ENCODE results near the gene MCC. TPM values are rescaled to one million over a fixed set of nuclear protein-coding genes. Genes with fewer than 3 reads are reported as not detected.
A peak's percentile ranks its signal among the peaks of the same experiment; 100 is the strongest.

The MCC gene
- total RNA-seq, 1 donor from 2014 or later: 15.1 TPM

DNA sequence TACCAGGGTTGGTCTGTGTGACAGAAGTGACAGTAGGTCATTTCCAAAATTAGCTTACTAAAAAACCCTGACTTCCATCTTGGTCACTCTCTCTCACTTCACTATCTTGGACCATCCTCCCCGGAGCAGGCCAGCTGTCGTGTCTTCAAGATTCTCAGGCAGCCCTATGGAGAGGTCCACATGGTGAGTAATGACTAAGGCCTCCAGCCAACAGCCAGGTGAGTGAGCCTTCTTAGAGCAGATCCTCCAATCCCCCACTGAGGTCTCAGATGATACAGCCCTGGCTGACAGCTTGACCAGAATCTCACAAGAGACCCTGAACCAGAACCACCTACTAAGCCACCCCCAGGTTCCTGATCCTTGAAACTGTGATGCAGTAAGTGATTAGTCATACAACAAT, 419.7 kb downstream of the MCC start:
- H3K4me1 ChIP-seq (ENCODE audit: control insufficient read depth in 3 of 3, insufficient read depth in 3 of 3, low read length in 3 of 3): no peaks in the 10 kb centered on the region
- peaks cover 2 to 15% (median 10%) of the 10 kb centered on the region in 3 donors for H3K36me3 ChIP-seq (ENCODE audit: control insufficient read depth in 3 of 3, insufficient read depth in 3 of 3, low read length in 3 of 3)
- H3K9ac ChIP-seq (ENCODE audit: low read depth in 1 of 3, low read length in 3 of 3): no peak overlapping the region
- no peak overlapping the region for H3K4me3 ChIP-seq (ENCODE audit: low read length in 3 of 3)
- no peaks in the 10 kb centered on the region for H3K27me3 ChIP-seq (ENCODE audit: control insufficient read depth in 3 of 3, insufficient read depth in 3 of 3, low read length in 3 of 3)
- no peaks in the 10 kb centered on the region for H3K9me3 ChIP-seq (ENCODE audit: control insufficient read depth in 3 of 3, low read length in 3 of 3)
- H3K27ac ChIP-seq (ENCODE audit: low read depth, low read length): no peak overlapping the region

DNA sequence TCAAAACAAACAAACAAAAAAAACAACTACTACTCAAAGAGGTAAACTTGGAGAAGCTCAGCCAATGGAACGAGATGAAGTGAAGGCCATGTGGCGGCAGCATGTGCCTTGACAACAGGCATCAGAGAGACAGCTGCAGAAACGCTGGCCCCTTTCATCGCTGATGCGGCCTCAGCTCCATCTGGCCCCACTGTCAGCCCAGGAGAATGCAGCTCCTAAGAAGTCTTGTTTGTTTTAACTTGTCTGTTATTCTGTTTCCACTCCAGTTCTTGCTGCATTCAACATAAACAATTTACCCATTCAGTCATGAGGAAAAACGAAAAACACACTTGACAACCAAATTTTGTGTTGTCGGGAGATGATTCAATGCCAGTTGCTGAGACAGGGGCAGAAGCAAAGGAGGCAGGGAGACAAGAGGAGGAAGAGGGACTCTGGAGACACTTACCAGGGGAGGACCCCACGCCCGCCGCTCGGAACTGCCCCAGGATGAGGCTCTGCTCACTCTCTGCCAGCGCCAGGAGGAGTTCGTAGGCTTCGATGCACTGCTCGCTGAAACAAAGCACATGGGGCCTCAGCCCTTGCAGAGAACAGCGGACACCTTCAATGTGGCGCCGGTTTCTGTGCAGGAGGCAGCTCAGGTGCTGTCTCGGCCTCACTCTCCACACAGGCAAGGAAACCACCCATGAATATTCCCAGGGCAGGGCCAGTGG, 420.5 kb downstream of the MCC start:
- Histone ChIP-seq H3K27ac (ENCODE audit: low read depth, low read length) (no peak overlapping the region), H3K4me3 (ENCODE audit: low read length in 3 of 3) (no peak overlapping the region), H3K36me3 (ENCODE audit: control insufficient read depth in 3 of 3, insufficient read depth in 3 of 3, low read length in 3 of 3) (peaks cover 2 to 15% (median 13%) of the 10 kb centered on the region in 3 donors), H3K9me3 (ENCODE audit: control insufficient read depth in 3 of 3, low read length in 3 of 3) (no peaks in the 10 kb centered on the region), H3K4me1 (ENCODE audit: control insufficient read depth in 3 of 3, insufficient read depth in 3 of 3, low read length in 3 of 3) (no peaks in the 10 kb centered on the region), H3K9ac (ENCODE audit: low read depth in 1 of 3, low read length in 3 of 3) (no peak overlapping the region), H3K27me3 (ENCODE audit: control insufficient read depth in 3 of 3, insufficient read depth in 3 of 3, low read length in 3 of 3) (no peaks in the 10 kb centered on the region)

DNA sequence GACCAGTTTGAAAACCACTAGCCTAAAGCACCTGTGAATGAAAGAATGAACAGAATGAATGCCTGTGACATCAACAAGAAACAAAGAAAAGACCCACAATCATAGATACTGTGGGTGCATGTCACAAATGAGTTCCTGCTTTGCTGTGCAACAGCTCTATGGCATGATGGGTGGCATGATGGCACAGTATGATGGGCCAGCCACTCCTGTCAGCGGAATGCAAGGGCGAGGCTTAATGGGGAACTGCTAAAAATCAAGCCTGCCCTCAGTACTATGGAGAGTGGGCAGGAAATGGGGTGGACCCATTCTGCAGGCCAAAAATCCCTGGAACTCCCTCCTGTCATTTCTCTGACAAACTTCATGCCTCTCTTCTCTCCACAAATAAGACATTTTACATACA, 422.6 kb downstream of the MCC start:
- Histone ChIP-seq H3K4me3 (ENCODE audit: low read length in 3 of 3) (no peak overlapping the region), H3K27ac (ENCODE audit: low read depth, low read length) (no peak overlapping the region), H3K27me3 (ENCODE audit: control insufficient read depth in 3 of 3, insufficient read depth in 3 of 3, low read length in 3 of 3) (no peaks in the 10 kb centered on the region), H3K9me3 (ENCODE audit: control insufficient read depth in 3 of 3, low read length in 3 of 3) (no peaks in the 10 kb centered on the region), H3K4me1 (ENCODE audit: control insufficient read depth in 3 of 3, insufficient read depth in 3 of 3, low read length in 3 of 3) (no peaks in the 10 kb centered on the region), H3K36me3 (ENCODE audit: control insufficient read depth in 3 of 3, insufficient read depth in 3 of 3, low read length in 3 of 3) (peaks cover 2 to 12% (median 10%) of the 10 kb centered on the region in 3 donors), H3K9ac (ENCODE audit: low read depth in 1 of 3, low read length in 3 of 3) (no peak overlapping the region)

DNA sequence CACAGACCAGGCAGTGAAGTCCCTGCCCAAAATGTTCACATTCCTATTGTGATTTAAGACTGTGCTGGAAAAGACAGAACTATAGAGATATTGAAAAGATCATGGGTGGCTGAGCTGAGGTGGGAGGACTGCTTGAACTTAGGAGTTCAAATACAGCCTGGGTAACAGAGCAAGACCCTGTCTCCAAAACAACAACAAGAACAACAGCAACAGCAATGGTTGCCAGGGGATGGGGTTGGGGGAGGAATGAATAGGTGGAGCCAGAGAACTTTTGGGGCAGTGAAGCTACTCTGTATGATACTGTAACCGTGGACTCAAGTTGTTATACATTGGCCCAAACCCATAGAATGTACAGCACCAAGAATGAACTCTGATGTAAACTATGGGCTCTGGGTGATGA, 423.4 kb downstream of the MCC start:
- Histone ChIP-seq H3K36me3 (ENCODE audit: control insufficient read depth in 3 of 3, insufficient read depth in 3 of 3, low read length in 3 of 3) (peaks cover 2 to 14% (median 10%) of the 10 kb centered on the region in 3 donors), H3K4me3 (ENCODE audit: low read length in 3 of 3) (no peak overlapping the region), H3K4me1 (ENCODE audit: control insufficient read depth in 3 of 3, insufficient read depth in 3 of 3, low read length in 3 of 3) (peaks cover 0 to 1% (median under 1%) of the 10 kb centered on the region in 3 donors), H3K9me3 (ENCODE audit: control insufficient read depth in 3 of 3, low read length in 3 of 3) (no peaks in the 10 kb centered on the region), H3K27ac (ENCODE audit: low read depth, low read length) (no peak overlapping the region), H3K9ac (ENCODE audit: low read depth in 1 of 3, low read length in 3 of 3) (no peak overlapping the region), H3K27me3 (ENCODE audit: control insufficient read depth in 3 of 3, insufficient read depth in 3 of 3, low read length in 3 of 3) (no peaks in the 10 kb centered on the region)

DNA sequence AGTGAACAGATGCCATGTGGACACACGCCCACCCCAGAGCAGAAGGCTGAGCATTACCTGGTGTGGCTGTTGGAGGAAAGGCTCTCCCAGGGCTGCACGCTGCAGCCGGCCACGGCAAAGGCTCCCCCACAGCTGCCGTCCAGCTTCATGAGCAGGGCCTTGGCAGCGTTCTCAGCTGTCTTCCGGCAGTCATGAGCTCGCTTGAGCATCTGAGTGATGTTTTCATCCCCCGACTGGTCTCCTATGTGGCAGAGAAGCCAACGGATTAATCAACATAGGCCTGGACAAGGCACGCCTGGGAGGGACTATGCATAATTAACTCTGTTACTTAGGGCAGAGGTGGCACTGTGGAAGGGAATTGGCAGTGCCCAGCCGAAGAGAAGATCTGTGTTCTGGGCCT, 424.3 kb downstream of the MCC start:
- Histone ChIP-seq H3K27ac (ENCODE audit: low read depth, low read length) (no peak overlapping the region), H3K4me3 (ENCODE audit: low read length in 3 of 3) (no peak overlapping the region), H3K4me1 (ENCODE audit: control insufficient read depth in 3 of 3, insufficient read depth in 3 of 3, low read length in 3 of 3) (peaks cover 4 to 9% (median 7%) of the 10 kb centered on the region in 3 donors), H3K36me3 (ENCODE audit: control insufficient read depth in 3 of 3, insufficient read depth in 3 of 3, low read length in 3 of 3) (peaks cover 2 to 17% (median 10%) of the 10 kb centered on the region in 3 donors), H3K27me3 (ENCODE audit: control insufficient read depth in 3 of 3, insufficient read depth in 3 of 3, low read length in 3 of 3) (no peaks in the 10 kb centered on the region), H3K9me3 (ENCODE audit: control insufficient read depth in 3 of 3, low read length in 3 of 3) (no peaks in the 10 kb centered on the region), H3K9ac (ENCODE audit: low read depth in 1 of 3, low read length in 3 of 3) (no peak overlapping the region)

DNA sequence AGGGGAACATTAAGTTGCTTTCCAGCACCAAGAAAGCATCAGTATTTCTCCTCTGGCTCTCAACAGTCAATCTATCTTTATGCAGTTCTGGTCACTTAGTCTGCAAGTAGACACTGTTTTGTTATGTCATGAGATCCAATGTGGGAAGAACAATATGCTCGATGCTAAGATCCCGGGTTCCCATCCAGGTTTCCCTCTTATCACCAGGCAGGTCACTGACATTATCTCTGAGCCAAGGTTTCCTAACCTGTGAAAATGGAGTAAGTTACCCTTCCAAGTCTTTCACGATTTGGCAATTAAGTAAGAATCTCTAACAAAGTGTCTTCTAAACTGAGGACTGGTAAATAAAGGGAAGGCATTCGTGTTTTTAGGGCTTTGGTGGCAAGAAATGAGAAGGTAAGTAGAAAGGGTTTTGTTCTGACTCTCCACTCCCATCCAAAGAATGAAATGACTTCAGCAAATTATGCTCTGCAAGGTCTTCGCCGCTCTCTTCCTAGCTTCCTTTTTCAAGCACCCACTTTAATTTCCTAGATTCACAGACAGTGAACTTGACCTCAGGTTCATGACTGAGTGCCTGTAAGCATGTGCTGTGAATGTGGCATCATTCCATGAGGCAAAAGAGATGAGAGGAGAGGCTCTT, 425.3 kb downstream of the MCC start:
- no peaks in the 10 kb centered on the region for H3K9me3 ChIP-seq (ENCODE audit: control insufficient read depth in 3 of 3, low read length in 3 of 3)
- no peak overlapping the region for H3K4me3 ChIP-seq (ENCODE audit: low read length in 3 of 3)
- no peak overlapping the region for H3K9ac ChIP-seq (ENCODE audit: low read depth in 1 of 3, low read length in 3 of 3)
- H3K4me1 ChIP-seq (ENCODE audit: control insufficient read depth in 3 of 3, insufficient read depth in 3 of 3, low read length in 3 of 3): peaks cover 7 to 13% (median 10%) of the 10 kb centered on the region in 3 donors
- no peak overlapping the region for H3K27ac ChIP-seq (ENCODE audit: low read depth, low read length)
- H3K36me3 ChIP-seq (ENCODE audit: control insufficient read depth in 3 of 3, insufficient read depth in 3 of 3, low read length in 3 of 3): peaks cover 2 to 17% (median 10%) of the 10 kb centered on the region in 3 donors
- no peaks in the 10 kb centered on the region for H3K27me3 ChIP-seq (ENCODE audit: control insufficient read depth in 3 of 3, insufficient read depth in 3 of 3, low read length in 3 of 3)

DNA sequence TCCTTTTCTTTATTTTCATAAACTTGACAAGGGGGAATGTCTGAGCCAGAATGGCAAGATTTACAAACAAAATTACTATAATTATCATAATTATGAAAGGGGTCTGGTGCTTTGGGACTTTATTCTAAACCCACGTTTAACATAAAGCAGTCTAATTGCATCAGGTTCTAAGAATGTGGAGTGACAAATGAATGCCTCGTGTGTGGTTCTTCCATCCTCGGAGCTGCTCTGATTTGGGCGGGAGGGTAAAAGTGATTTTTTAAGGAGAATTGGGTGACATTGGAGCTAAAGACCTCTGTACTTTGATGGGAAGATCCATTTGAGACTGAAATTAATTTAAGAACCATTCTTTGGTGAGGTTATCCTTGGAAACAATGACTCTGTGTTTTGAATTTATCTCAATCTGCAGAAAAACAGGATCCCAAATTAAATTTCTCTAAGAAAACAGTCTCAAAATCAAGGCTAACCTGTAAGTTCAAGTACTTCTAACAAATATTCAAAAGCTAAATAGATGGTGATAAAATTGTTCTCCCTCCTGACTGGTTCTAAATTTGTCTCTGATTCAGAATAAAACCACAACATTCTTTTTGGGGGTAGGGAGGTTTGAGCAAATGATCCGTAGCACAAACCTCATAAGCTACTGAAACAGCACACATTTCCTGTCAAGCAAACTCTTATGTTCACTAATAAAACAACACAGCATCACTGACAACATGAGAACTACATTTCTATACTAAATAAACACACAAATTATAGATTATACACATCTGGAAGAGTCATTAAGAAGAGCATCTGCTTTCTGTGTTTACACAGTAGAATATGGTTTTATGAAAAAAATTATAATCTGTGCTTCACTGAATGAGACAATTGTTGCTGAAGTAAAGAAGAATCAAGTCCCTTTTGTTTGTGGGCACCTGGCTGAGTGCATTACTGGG, 426.1 kb downstream of the MCC start:
- Histone ChIP-seq H3K27me3 (ENCODE audit: control insufficient read depth in 3 of 3, insufficient read depth in 3 of 3, low read length in 3 of 3) (no peaks in the 10 kb centered on the region), H3K4me3 (ENCODE audit: low read length in 3 of 3) (no peak overlapping the region), H3K36me3 (ENCODE audit: control insufficient read depth in 3 of 3, insufficient read depth in 3 of 3, low read length in 3 of 3) (peaks cover 0 to 16% (median 10%) of the 10 kb centered on the region in 3 donors), H3K27ac (ENCODE audit: low read depth, low read length) (no peak overlapping the region), H3K9me3 (ENCODE audit: control insufficient read depth in 3 of 3, low read length in 3 of 3) (no peaks in the 10 kb centered on the region), H3K9ac (ENCODE audit: low read depth in 1 of 3, low read length in 3 of 3) (no peak overlapping the region), H3K4me1 (ENCODE audit: control insufficient read depth in 3 of 3, insufficient read depth in 3 of 3, low read length in 3 of 3) (peaks cover 7 to 13% (median 10%) of the 10 kb centered on the region in 3 donors)

DNA sequence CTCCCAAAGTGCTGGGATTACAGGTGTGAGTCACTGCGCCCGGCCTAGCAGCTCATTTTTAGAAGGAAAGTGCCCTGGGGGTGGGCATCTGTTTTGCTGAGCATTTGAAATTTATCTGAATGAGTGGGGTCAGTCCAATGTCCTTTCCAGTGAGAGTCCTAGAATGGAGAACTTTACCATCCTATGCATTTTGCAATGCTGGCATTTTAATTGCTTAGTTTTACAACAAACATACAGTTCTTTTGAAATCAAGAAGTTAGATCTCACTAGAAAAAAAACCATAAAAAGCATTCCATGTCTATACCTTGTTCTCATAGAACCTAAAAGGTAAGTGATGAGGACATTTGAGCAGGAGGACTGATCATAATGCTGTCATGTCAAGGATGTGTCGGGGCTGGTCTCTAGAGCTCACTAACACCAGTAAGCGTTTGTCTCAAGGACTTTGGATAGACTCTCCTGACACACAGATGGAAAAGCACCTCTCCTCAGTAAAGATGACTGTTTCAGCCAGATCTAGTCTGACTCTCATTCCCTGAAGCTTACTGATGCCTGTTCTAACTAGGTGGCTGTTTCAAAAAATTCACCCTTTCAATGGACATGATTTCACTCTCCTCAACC, 427.7 kb downstream of the MCC start:
- H3K36me3 ChIP-seq (ENCODE audit: control insufficient read depth in 3 of 3, insufficient read depth in 3 of 3, low read length in 3 of 3): peaks cover 0 to 16% (median 10%) of the 10 kb centered on the region in 3 donors
- H3K4me3 ChIP-seq (ENCODE audit: low read length in 3 of 3): no peak overlapping the region
- H3K27me3 ChIP-seq (ENCODE audit: control insufficient read depth in 3 of 3, insufficient read depth in 3 of 3, low read length in 3 of 3): no peaks in the 10 kb centered on the region
- no peaks in the 10 kb centered on the region for H3K9me3 ChIP-seq (ENCODE audit: control insufficient read depth in 3 of 3, low read length in 3 of 3)
- no peak overlapping the region for H3K9ac ChIP-seq (ENCODE audit: low read depth in 1 of 3, low read length in 3 of 3)
- no peak overlapping the region for H3K27ac ChIP-seq (ENCODE audit: low read depth, low read length)
- peaks cover 7 to 13% (median 10%) of the 10 kb centered on the region in 3 donors for H3K4me1 ChIP-seq (ENCODE audit: control insufficient read depth in 3 of 3, insufficient read depth in 3 of 3, low read length in 3 of 3)

DNA sequence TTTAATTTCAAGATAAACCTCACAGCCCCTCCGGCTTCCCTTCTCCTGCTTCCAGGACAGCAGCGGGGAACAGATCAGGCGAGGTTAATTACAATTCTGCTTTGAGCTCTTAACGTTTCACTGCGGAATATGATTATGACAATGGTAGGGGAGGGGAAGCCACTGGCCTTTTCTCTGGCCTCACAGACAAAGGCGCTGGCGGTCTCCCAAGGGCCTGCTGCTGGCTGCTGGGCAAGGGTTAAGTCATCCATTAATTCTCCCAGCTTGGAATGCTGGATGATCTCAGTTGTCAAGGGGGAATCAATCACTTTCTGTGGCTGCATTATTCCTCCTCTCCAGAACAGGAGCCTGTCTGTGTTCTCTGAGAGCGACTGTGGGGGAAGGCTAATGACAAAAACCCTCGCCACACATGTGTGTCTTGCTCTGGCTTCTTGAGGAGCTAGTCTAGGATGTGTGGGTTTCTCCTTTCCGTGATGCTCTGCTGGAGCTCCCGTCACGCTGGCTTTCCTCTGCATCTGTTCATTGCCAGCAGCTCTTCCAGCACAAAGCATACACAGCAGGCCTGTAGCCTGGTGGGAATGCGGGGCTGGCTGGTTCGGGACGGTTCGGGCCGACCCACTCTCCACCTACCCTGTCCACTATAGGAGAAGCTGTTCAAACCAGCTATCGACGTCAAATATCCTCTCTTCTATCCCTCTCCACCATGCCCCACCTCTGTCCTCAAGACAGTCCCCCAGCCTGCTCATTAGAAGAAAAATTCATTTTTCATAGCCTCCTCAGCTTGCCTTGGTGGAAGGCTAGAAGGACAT, 428.8 kb downstream of the MCC start:
- Histone ChIP-seq H3K9ac (ENCODE audit: low read depth in 1 of 3, low read length in 3 of 3) (peak overlapping the region in 1 of 3 donors; percentile 16), H3K27ac (ENCODE audit: low read depth, low read length) (no peak overlapping the region), H3K9me3 (ENCODE audit: control insufficient read depth in 3 of 3, low read length in 3 of 3) (no peaks in the 10 kb centered on the region), H3K4me1 (ENCODE audit: control insufficient read depth in 3 of 3, insufficient read depth in 3 of 3, low read length in 3 of 3) (peaks cover 7 to 13% (median 10%) of the 10 kb centered on the region in 3 donors), H3K27me3 (ENCODE audit: control insufficient read depth in 3 of 3, insufficient read depth in 3 of 3, low read length in 3 of 3) (no peaks in the 10 kb centered on the region), H3K36me3 (ENCODE audit: control insufficient read depth in 3 of 3, insufficient read depth in 3 of 3, low read length in 3 of 3) (peaks cover under 1 to 17% (median 10%) of the 10 kb centered on the region in 3 donors), H3K4me3 (ENCODE audit: low read length in 3 of 3) (no peak overlapping the region)
